Astrocyte (in vitro differentiated cells and primary cell): Measurements from ENCODE around the gene FMN1. TPM values are rescaled to one million over a fixed set of nuclear protein-coding genes. Genes with fewer than 3 reads are reported as not detected.

Experiments
- DNase-seq: peaks from one replicate; pipeline ENCODE4 v3.0.0-alpha.2; 2010; ENCODE audit warnings: low read depth
- FAIRE-seq: peaks from 2 replicates; lab custom pipeline; 2011; peaks lifted over from hg19 to GRCh38; lab: Jason Lieb, UNC
- H2AFZ ChIP-seq: 2 replicates; pipeline ENCODE4 v1.6.0; 2012; ENCODE audit warnings: low read depth, low read length, inconsistent platforms
- H3K27ac ChIP-seq: 2 replicates; pipeline ENCODE4 v1.5.1; 2011; ENCODE audit warnings: low read depth, low read length, inconsistent platforms
- H3K27me3 ChIP-seq: 2 replicates; pipeline ENCODE4 v1.6.0; 2011; ENCODE audit warnings: low read length, inconsistent platforms; ENCODE audit not compliant: insufficient read depth
- H3K36me3 ChIP-seq: 2 replicates; pipeline ENCODE4 v1.5.1; 2011; ENCODE audit warnings: low read length, inconsistent platforms; ENCODE audit not compliant: insufficient read depth
- H3K4me1 ChIP-seq: 2 replicates; pipeline ENCODE4 v1.5.1; 2011; ENCODE audit warnings: low read length, inconsistent platforms; ENCODE audit not compliant: insufficient read depth
- H3K4me2 ChIP-seq: 2 replicates; pipeline ENCODE4 v1.6.0; 2012; ENCODE audit warnings: low read length, inconsistent platforms
- H3K4me3 ChIP-seq: 2 replicates; pipeline ENCODE4 v1.5.1; 2011; ENCODE audit warnings: low read depth, mild to moderate bottlenecking, low read length, inconsistent platforms; ENCODE audit not compliant: insufficient read depth
- H3K79me2 ChIP-seq: 2 replicates; pipeline ENCODE4 v1.6.0; 2012; ENCODE audit warnings: mild to moderate bottlenecking, low read length, inconsistent platforms; ENCODE audit not compliant: insufficient read depth
- H3K9ac ChIP-seq: 2 replicates; pipeline ENCODE4 v1.6.0; 2012; ENCODE audit warnings: mild to moderate bottlenecking, low read length, inconsistent platforms
- H3K9me3 ChIP-seq: 2 replicates; pipeline ENCODE4 v1.5.1; 2012; ENCODE audit warnings: low read depth, mild to moderate bottlenecking, low read length, inconsistent platforms; ENCODE audit not compliant: insufficient read depth
- H4K20me1 ChIP-seq: 2 replicates; pipeline ENCODE4 v1.6.0; 2012; ENCODE audit warnings: low read length, inconsistent platforms; ENCODE audit not compliant: insufficient read depth
- H3K27ac Mint-ChIP-seq: one replicate; pipeline ENCODE4 v1.8.0; 2021; ENCODE audit warnings: mild to moderate bottlenecking, mixed read lengths; ENCODE audit not compliant: unreplicated experiment
- H3K27me3 Mint-ChIP-seq: one replicate; pipeline ENCODE4 v1.8.0; 2021; ENCODE audit warnings: low read depth, mixed read lengths; ENCODE audit not compliant: unreplicated experiment
- H3K36me3 Mint-ChIP-seq: one replicate; pipeline ENCODE4 v1.8.0; 2021; ENCODE audit warnings: low read depth, mixed read lengths; ENCODE audit not compliant: unreplicated experiment
- H3K4me1 Mint-ChIP-seq: one replicate; pipeline ENCODE4 v1.8.0; 2021; ENCODE audit warnings: low read depth, mixed read lengths; ENCODE audit not compliant: unreplicated experiment
- H3K4me3 Mint-ChIP-seq: one replicate; pipeline ENCODE4 v1.8.0; 2021; ENCODE audit warnings: mild to moderate bottlenecking, moderate library complexity, mixed read lengths; ENCODE audit not compliant: unreplicated experiment
- H3K9me3 Mint-ChIP-seq: one replicate; pipeline ENCODE4 v1.8.0; 2021; ENCODE audit warnings: mild to moderate bottlenecking, mixed read lengths; ENCODE audit not compliant: unreplicated experiment
- EZH2 ChIP-seq: IDR thresholded peaks from 2 replicates; pipeline ENCODE4 v1.6.1; 2012; ENCODE audit warnings: mild to moderate bottlenecking, low read length, inconsistent platforms; ENCODE audit not compliant: insufficient read depth
- total RNA-seq: library from RNA; stranded (reverse); gene quantifications from 2 replicates; pipeline ENCODE4 v1.2.1, GENCODE V29; 2021
- TF ChIP-seq, protein P1 (sequence below): IDR thresholded peaks from 2 replicates; pipeline ENCODE4 v1.5.1; 2011; ENCODE audit warnings: low read depth, mild to moderate bottlenecking, inconsistent platforms, low read length, moderate library complexity; ENCODE audit not compliant: insufficient read depth

Gene FMN1
- total RNA-seq, 1 donor from 2014 or later: 5.3 TPM

- Histone ChIP-seq H3K4me3 (no peak overlapping the region), H3K4me1 (peaks cover 16% of the 10 kb centered on the region), H3K27ac (no peak overlapping the region), H3K79me2 (no peaks in the 10 kb centered on the region), H2AFZ (peak overlapping the region; percentile 44), H3K9me3 (no peaks in the 10 kb centered on the region), H3K36me3 (no peaks in the 10 kb centered on the region), H3K9ac (no peak overlapping the region), H3K27me3 (no peaks in the 10 kb centered on the region), H3K4me2 (peak overlapping the region; percentile 78), H4K20me1 (no peaks in the 10 kb centered on the region)
- no peaks in the 10 kb centered on the region for H3K27me3 Mint-ChIP-seq
- no peak for FAIRE-seq
- no peak overlapping the region for H3K4me3 Mint-ChIP-seq
- TF ChIP-seq, protein P1, sequence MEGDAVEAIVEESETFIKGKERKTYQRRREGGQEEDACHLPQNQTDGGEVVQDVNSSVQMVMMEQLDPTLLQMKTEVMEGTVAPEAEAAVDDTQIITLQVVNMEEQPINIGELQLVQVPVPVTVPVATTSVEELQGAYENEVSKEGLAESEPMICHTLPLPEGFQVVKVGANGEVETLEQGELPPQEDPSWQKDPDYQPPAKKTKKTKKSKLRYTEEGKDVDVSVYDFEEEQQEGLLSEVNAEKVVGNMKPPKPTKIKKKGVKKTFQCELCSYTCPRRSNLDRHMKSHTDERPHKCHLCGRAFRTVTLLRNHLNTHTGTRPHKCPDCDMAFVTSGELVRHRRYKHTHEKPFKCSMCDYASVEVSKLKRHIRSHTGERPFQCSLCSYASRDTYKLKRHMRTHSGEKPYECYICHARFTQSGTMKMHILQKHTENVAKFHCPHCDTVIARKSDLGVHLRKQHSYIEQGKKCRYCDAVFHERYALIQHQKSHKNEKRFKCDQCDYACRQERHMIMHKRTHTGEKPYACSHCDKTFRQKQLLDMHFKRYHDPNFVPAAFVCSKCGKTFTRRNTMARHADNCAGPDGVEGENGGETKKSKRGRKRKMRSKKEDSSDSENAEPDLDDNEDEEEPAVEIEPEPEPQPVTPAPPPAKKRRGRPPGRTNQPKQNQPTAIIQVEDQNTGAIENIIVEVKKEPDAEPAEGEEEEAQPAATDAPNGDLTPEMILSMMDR: no peak
- peaks cover 2% of the 10 kb centered on the region for H3K9me3 Mint-ChIP-seq
- no peaks in the 10 kb centered on the region for H3K36me3 Mint-ChIP-seq
- DNase-seq: no peak
- peaks cover 14% of the 10 kb centered on the region for H3K4me1 Mint-ChIP-seq
- peak overlapping the region; percentile 79 for H3K27ac Mint-ChIP-seq
These were observed 68.5 kb downstream of the FMN1 start for GRCh38 chr15:33125894-33126537.

GRCh38 chr15:33124811-33125210 lies 69.7 kb downstream of the FMN1 start:
- H3K4me3 Mint-ChIP-seq: no peak overlapping the region
- H3K27me3 Mint-ChIP-seq: no peaks in the 10 kb centered on the region

DNA sequence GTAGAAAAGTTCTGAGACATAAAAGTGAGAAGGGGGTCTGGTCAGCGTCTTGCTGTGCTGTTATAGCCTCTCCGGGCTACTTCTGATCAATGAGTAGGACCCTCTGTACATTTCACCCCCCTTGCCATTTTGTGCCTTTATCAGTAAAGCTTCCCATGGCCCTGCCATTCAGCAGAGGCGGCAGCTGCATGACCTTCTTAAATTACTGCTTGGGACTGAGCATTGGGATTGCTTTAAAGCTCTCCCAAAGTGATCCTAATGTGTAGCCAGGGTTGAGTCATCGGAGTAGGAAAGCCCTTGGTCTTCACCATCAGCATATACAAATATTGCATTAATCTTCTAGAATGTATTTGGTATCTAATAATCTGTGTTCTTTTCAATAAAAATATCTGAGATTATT lies 70.2 kb downstream of the FMN1 start:
- no peak overlapping the region for H2AFZ ChIP-seq
- Mint-ChIP-seq H3K4me3 (no peak overlapping the region), H3K4me1 (peaks cover 14% of the 10 kb centered on the region), H3K27ac (no peak overlapping the region), H3K36me3 (no peaks in the 10 kb centered on the region), H3K9me3 (peaks cover 2% of the 10 kb centered on the region), H3K27me3 (no peaks in the 10 kb centered on the region)
- no peaks in the 10 kb centered on the region for H3K79me2 ChIP-seq
- H3K27ac ChIP-seq: no peak overlapping the region
- H3K4me2 ChIP-seq: no peak overlapping the region
- no peak overlapping the region for H3K9ac ChIP-seq
- no peaks in the 10 kb centered on the region for H3K27me3 ChIP-seq
- FAIRE-seq (no peak), DNase-seq (no peak)
- no peaks in the 10 kb centered on the region for H3K9me3 ChIP-seq
- peaks cover 16% of the 10 kb centered on the region for H3K4me1 ChIP-seq
- H3K36me3 ChIP-seq: no peaks in the 10 kb centered on the region
- no peak for TF ChIP-seq EZH2
- TF ChIP-seq, protein P1: no peak
- no peak overlapping the region for H3K4me3 ChIP-seq
- no peaks in the 10 kb centered on the region for H4K20me1 ChIP-seq

More at GRCh38 chr15:33124811-33125210, 69.7 kb downstream of the FMN1 start:
- H3K4me3 ChIP-seq: no peak overlapping the region
- no peaks in the 10 kb centered on the region for H3K9me3 ChIP-seq
- H3K27ac ChIP-seq: no peak overlapping the region
- no peak overlapping the region for H3K4me2 ChIP-seq
- TF ChIP-seq, protein P1: no peak
- no peak for TF ChIP-seq EZH2
- H3K79me2 ChIP-seq: no peaks in the 10 kb centered on the region
- H3K27me3 ChIP-seq: no peaks in the 10 kb centered on the region
- no peak overlapping the region for H3K27ac Mint-ChIP-seq
- FAIRE-seq: no peak
- H3K4me1 Mint-ChIP-seq: peaks cover 14% of the 10 kb centered on the region
- no peak overlapping the region for H3K9ac ChIP-seq
- peaks cover 2% of the 10 kb centered on the region for H3K9me3 Mint-ChIP-seq
- DNase-seq: no peak
- no peaks in the 10 kb centered on the region for H3K36me3 ChIP-seq
- peaks cover 16% of the 10 kb centered on the region for H3K4me1 ChIP-seq
- no peaks in the 10 kb centered on the region for H4K20me1 ChIP-seq
- no peak overlapping the region for H2AFZ ChIP-seq
- H3K36me3 Mint-ChIP-seq: no peaks in the 10 kb centered on the region
